Islet precursor cell (in vitro differentiated cells): ENCODE data around the gene GUCY1A2.

Experiments used
- DNase-seq: peaks from one replicate; pipeline ENCODE4 v3.0.0-alpha.2; 2018

The GUCY1A2 gene

GRCh38 chr11:106624377-106624776 is 393.9 kb downstream of the GUCY1A2 start:
- no peak for DNase-seq
